ENCODE measurements around the gene LPP.

- TF ChIP-seq JUNB (CRISPR knock-in tag; conservative IDR thresholded peaks at IDR 0.05) (no peak), YY1 (IDR thresholded peaks at IDR 0.05; ENCODE audit: borderline replicate concordance in 1 of 3, control insufficient read depth in 1 of 3, extremely low read depth in 1 of 3, insufficient read depth in 3 of 3, insufficient read length in 1 of 3, insufficient replicate concordance in 2 of 3, low read depth in 1 of 3, low read length in 2 of 3) (no peak), HINFP (tag; conservative IDR thresholded peaks at IDR 0.05; ENCODE audit: low read depth) (no peak), ETS2 (tag; IDR thresholded peaks at IDR 0.05; ENCODE audit: borderline replicate concordance, poor library complexity, severe bottlenecking) (no peak), ETV6 (IDR thresholded peaks at IDR 0.05; ENCODE audit: borderline replicate concordance in 1 of 2, low read depth in 2 of 2, low read length in 1 of 2) (no peak), ETV6 (CRISPR knock-in tag; IDR thresholded peaks at IDR 0.05; ENCODE audit: borderline replicate concordance) (no peak), ZNF143 (CRISPR knock-in tag; IDR thresholded peaks at IDR 0.05) (no peak), ZBTB1 (CRISPR knock-in tag; IDR thresholded peaks at IDR 0.05; ENCODE audit: borderline replicate concordance, low read depth) (no peak), CTCF (IDR thresholded peaks at IDR 0.05 in 2 of 3, conservative IDR thresholded peaks at IDR 0.05 in 1 of 3; ENCODE audit: insufficient read depth in 2 of 3, low read depth in 1 of 3, low read length in 3 of 3) (no peak), POLR2A (conservative IDR thresholded peaks at IDR 0.05) (no peak), GABPB1 (CRISPR knock-in tag; IDR thresholded peaks at IDR 0.05) (no peak), SMAD1 (IDR thresholded peaks at IDR 0.05; ENCODE audit: low read depth, low read length, partially characterized antibody) (no peak), RAD21 (CRISPR knock-in tag; conservative IDR thresholded peaks at IDR 0.05 in 1 of 2, IDR thresholded peaks at IDR 0.05 in 1 of 2) (no peak), MCM3 (IDR thresholded peaks at IDR 0.05) (no peak)
These were observed 621.5 kb downstream of the LPP start for GRCh38 chr3:188775412-188775811.

All from K562 (cell line).